Subcutaneous adipose tissue (tissue), 4 donors: Measurements from ENCODE around the gene RAB37. TPM values are rescaled to one million over a fixed set of nuclear protein-coding genes. Genes with fewer than 3 reads are reported as not detected.

Experiments
- total RNA-seq, 4 donors: library from RNA; depleted of rRNA; stranded (reverse); fragments of >200 nt; gene quantifications; one replicate each; pipeline ENCODE4 v1.1.0, GENCODE V29; 2016
- TF ChIP-seq, protein P1 (sequence below): fragments of 450-650 bp; IDR thresholded peaks from one replicate; pipeline ENCODE4 v1.5.1; 2016; ENCODE audit warnings: low read depth, mild to moderate bottlenecking, control low read depth, antibody characterized with exemption, moderate library complexity

RAB37 gene
- total RNA-seq, 4 donors from 2014 or later = 1.0 to 2.4 (median 1.9) TPM; not detected in 1

DNA sequence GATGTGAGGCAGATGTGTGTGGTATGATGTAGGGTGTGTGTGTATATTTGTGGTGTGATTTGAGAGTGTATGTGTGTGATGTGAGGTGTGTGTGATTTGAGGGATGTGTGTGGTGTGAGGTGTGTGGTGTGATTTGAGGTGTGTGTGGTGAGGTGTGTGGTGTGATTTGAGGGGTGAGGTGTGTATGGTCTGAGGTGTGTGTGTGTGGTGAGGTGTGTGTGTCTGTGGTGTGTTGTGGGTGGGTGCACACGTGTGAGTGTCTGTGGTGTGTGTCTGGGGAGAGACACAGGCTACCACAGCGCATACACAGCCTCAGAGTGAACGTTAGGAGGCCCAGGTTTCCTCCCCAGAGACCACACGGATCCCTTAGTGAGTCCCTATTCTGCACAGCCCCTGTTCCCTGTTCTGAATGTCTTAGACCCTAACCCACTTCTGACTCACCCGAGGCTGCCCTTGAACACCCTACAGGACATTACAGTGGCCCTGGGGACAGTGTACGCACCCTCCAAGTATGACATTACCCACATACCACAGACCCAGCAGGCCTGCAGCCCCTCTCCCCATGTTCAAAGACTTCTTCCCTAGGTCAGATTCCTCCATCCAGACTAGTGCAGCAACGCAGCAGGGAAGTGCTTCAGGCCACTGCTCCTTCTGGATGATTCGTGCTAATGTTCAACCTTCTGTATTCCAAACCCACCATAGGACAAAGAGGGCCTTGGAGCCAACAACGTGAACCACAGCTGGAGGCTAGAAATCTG lies 3.5 kb upstream of the RAB37 start:
- TF ChIP-seq, protein P1, sequence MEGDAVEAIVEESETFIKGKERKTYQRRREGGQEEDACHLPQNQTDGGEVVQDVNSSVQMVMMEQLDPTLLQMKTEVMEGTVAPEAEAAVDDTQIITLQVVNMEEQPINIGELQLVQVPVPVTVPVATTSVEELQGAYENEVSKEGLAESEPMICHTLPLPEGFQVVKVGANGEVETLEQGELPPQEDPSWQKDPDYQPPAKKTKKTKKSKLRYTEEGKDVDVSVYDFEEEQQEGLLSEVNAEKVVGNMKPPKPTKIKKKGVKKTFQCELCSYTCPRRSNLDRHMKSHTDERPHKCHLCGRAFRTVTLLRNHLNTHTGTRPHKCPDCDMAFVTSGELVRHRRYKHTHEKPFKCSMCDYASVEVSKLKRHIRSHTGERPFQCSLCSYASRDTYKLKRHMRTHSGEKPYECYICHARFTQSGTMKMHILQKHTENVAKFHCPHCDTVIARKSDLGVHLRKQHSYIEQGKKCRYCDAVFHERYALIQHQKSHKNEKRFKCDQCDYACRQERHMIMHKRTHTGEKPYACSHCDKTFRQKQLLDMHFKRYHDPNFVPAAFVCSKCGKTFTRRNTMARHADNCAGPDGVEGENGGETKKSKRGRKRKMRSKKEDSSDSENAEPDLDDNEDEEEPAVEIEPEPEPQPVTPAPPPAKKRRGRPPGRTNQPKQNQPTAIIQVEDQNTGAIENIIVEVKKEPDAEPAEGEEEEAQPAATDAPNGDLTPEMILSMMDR = no peak

DNA sequence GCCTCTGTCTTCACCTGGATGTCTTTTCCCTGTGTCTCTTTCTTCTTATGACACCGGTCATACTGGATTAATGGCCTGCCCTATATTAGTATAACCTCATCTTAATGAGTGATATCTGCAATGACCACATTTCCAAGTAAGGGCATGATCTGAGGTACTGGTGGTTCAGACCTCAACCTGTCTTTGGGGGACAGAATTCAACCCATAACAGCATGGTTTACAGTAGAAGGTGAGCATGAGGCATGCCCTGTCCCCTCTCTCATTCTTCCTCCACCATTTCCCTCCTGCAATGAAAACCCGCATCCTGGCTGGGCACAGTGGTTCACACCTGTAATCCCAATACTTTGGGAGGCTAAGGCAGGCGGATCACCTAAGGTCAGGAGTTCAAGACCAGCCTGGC lies 2.8 kb upstream of the RAB37 start:
- TF ChIP-seq, protein P1 = no peak

DNA sequence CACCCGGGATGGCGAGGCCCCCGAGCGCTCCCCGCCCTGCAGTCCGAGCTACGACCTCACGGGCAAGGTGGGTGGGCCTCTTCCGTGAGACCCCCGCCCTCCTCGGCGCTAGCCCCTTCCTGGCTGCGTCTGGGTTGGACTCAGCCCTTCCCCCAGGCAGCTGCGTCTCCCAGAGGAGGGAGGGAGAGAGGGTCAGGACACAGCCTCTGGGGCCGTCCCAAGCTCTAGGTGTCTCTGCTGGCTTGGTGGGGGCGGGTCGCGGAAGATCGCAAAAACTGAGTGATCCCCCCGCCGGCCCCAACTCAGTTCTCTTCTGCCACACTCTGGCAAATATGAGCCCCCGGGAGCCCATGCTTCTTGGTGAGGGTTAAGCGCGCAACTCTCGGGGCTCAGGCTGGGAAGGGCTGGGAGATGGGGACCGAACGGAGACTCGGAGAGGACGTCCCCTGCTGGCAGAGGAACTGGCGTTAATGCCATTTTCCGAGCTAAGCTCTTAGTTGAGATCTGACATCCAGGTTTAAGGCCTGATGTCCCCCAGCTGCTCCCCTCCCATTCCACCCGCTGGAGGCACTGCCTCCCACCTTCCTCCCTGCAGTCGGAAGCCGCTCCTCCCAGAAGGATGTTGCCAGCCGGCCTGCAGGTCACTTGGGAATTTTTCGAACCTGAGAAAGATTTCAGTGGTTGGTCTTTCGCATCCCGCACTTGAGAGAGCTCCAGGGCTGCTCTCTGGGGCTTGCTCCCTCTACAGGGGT lies 419 bp downstream of the RAB37 start:
- TF ChIP-seq, protein P1 = no peak

DNA sequence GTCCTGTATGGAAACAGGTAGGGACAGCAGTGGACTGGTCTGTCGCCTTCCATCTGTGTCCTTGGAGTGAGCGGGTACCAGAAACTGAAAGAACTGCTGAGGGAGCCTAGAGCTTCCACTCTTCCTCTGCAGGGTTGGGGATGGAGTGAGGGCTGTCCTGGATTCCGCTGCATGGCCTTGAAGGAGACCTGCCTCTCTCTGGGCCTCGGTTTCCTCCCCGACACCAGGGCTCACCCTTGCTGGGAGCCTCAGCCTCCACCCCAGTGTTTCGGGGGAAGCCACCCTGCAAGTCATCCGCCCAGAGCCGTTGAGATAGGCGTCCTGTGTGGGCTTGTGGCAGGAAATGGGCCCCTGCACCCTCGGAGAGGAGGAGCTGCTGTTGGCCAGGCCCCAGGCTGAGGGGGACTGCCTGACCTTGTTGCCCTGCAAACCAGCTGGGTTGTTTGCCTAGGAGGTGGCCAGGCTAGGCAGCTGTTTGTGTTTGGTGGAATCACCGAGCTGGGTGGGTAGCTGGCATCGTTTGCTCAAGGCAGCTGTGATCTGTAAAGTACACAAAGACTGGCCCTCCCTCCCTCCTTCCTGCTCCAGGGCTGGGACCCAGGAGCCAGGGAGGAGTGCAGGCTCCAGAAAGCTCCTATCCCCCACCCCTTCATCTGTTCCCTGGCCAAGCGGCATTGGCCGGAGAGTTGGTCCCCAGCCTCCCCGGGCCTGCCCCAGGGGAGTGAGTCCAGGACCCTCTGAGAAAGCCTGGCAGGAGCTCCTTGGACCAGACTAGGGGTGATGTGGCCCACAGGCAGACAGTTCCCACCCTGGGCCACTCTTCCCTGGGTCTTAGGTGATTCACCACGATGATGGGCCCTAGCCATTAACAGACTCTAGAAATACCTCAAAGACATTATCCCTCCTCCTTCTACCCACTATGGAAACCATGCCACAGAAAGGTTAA lies 1.3 kb downstream of the RAB37 start:
- TF ChIP-seq, protein P1 = no peak

DNA sequence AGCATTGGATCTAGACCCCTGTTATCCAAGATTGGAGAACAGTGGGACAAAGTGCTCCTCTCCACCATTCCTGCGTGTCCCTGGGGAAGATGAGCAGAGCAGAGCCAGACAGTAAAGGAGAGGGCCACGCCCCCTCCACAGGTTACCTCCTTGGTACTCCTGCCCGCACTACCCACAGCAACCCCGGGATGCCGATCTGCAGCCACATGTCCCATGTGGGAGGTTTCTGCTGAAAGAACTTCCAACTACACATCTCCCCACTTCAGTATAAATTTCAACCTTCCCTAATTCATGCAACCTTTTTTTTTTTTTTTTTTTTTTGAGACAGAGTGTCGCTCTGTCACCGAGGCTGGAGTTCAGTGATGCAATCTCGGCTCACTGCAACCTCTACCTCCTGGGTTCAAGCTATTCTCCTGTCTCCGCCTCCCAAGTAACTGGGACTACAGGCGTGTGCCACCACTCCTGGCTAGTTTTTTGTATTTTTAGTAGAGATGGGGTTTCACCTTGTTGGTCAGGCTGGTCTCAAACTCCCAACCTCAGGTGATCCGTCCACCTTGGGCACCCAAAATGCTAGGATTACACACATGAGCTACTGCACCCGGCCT lies 2.3 kb downstream of the RAB37 start:
- TF ChIP-seq, protein P1 = no peak

DNA sequence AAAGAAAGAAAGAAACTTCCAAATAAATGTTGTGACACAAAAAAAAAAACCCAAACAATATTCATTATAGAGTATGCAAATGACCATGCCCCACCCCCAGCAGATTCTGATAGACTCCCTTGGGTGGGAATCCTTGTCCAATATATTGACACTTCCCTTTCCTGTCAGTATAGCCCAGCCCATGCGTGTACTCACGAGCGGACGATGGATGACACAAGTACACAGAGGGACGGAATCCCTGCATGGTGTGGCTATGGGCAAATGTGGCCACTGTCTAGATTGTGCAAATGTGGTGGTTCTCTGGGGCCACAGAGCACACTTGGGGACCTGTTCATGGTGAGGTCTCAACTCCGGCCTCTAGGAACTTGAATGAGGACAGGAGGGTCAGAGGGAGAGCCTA lies 3.1 kb downstream of the RAB37 start:
- TF ChIP-seq, protein P1 = no peak
